SJSA1 (cell line): ENCODE measurements around the gene GRIK5. TPM values are rescaled to one million over a fixed set of nuclear protein-coding genes. Genes with fewer than 3 reads are reported as not detected.

ENCODE experiments used
- DNase-seq, 2 experiments: peaks; one replicate each; pipeline ENCODE4 v3.0.0-alpha.2; 2015 to 2020; ENCODE audit warnings: low spot score in 2 of 2, low read depth in 1 of 2
- H3K27ac ChIP-seq: fragments of 250-450 bp; sonication (Bioruptor Pico); 2 replicates; pipeline ENCODE4 v1.5.1; 2020; ENCODE audit warnings: mild to moderate bottlenecking, moderate library complexity
- H3K27me3 ChIP-seq: fragments of 250-450 bp; sonication (Bioruptor Pico); replicated peaks from 2 replicates; pipeline ENCODE4 v1.5.1; 2020; ENCODE audit warnings: mild to moderate bottlenecking, moderate library complexity
- H3K36me3 ChIP-seq: fragments of 250-450 bp; sonication (Bioruptor Pico); 2 replicates; pipeline ENCODE4 v1.5.1; 2020; ENCODE audit warnings: mild to moderate bottlenecking
- H3K4me1 ChIP-seq: fragments of 250-450 bp; sonication (Bioruptor Pico); replicated peaks from 2 replicates; pipeline ENCODE4 v1.6.1; 2021; ENCODE audit warnings: mild to moderate bottlenecking
- H3K4me3 ChIP-seq: fragments of 250-450 bp; sonication (Bioruptor Pico); 2 replicates; pipeline ENCODE4 v1.5.1; 2020; ENCODE audit warnings: mild to moderate bottlenecking
- H3K9me3 ChIP-seq: fragments of 250-450 bp; sonication (Bioruptor Pico); replicated peaks from 2 replicates; pipeline ENCODE4 v1.5.1; 2020; ENCODE audit warnings: mild to moderate bottlenecking
- total RNA-seq: library from RNA; depleted of rRNA; stranded (reverse); fragments of >200 nt; shearing (Covaris generic); gene quantifications from 2 replicates; pipeline ENCODE4 v1.2.3, GENCODE V29; 2014; rRNA removed

Gene GRIK5
- total RNA-seq, 1 experiment from 2014 or later: not detected

DNA sequence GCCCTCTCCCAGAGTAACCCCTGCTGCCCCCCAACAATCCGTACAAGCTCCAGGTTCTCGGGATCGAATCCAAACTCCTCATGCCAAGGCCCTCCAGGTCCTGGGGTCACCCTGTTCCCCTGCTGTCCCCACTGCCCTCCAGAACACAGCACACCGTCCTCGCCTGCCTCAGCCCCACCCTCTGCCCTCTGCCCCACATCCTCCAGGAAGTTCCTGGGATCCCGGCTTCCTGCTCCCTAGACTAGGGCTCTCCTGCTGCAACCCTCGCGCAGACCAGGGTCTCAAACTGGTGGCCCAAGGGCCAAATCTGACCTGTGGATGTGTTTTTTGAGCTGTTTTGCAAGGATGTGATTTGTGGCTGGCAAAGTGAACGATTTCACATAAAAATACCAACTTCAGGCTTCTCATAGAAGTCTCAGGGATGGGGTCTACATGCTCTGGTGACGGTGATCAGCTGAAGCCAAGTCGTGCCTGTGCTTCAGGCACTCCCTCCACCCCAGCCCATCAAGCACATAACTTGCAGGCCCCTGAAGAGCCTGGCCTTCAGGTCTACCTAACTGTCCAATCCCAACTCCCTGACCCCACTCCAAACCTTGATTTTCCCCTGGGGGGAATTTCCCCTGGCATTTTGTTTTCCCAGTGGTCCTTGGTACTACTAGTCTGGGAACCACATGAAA lies 112.7 kb downstream of the GRIK5 start:
- Histone ChIP-seq H3K27me3 (no peaks in the 10 kb centered on the region), H3K9me3 (no peaks in the 10 kb centered on the region), H3K36me3 (no peaks in the 10 kb centered on the region), H3K4me3 (no peak overlapping the region), H3K27ac (no peak overlapping the region), H3K4me1 (peaks cover 9% of the 10 kb centered on the region)
- DNase-seq: no peak

GRCh38 chr19:41956621-41957020 lies 113.4 kb downstream of the GRIK5 start:
- Histone ChIP-seq H3K27ac (no peak overlapping the region), H3K4me1 (peaks cover 9% of the 10 kb centered on the region)

DNA sequence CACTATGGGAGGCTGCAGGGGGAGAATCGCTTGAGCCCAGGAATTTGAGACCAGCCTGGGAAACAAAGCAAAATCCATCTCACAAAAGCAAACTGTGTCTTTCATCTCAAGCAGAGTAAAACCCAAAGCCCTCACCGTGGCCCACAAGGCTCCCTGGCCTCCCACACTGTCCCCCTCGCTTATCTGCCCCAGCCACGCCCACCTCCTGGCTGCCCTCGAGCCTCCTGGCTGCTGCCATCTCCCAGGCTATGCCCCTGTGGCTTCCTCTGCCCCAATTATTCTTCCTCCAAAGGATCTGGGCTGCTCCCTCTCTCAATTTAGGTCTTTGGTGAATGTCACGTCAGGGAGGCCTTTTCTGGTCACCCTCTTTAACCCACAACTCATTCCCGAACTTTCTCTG lies 114.5 kb downstream of the GRIK5 start:
- Histone ChIP-seq H3K4me3 (no peak overlapping the region), H3K9me3 (no peaks in the 10 kb centered on the region), H3K27ac (no peak overlapping the region), H3K4me1 (peaks cover 9% of the 10 kb centered on the region), H3K36me3 (no peaks in the 10 kb centered on the region), H3K27me3 (no peaks in the 10 kb centered on the region)
- no peak for DNase-seq

More at GRCh38 chr19:41956621-41957020, 113.4 kb downstream of the GRIK5 start:
- DNase-seq: no peak
- Histone ChIP-seq H3K9me3 (no peaks in the 10 kb centered on the region), H3K27me3 (no peaks in the 10 kb centered on the region), H3K4me3 (no peak overlapping the region), H3K36me3 (no peaks in the 10 kb centered on the region)

- H3K4me3 ChIP-seq: no peak overlapping the region
- H3K9me3 ChIP-seq: no peaks in the 10 kb centered on the region
- no peaks in the 10 kb centered on the region for H3K36me3 ChIP-seq
- H3K27ac ChIP-seq: no peak overlapping the region
- no peaks in the 10 kb centered on the region for H3K4me1 ChIP-seq
- H3K27me3 ChIP-seq: no peaks in the 10 kb centered on the region
- DNase-seq: peak; percentile 63 to 80
Observed at GRCh38 chr19:41951686-41952172, 118.3 kb downstream of the GRIK5 start.

Other genes starting within 250 kb of the GRIK5 start
- not detected in 2 replicates for gene LYPD4, start 225.5 kb downstream of the GRIK5 start, total RNA-seq
- gene DMRTC2, start 225.2 kb downstream of the GRIK5 start, total RNA-seq: not detected in 2 replicates
- gene RPS19, start 210.0 kb downstream of the GRIK5 start, total RNA-seq: 1,363 and 2,314 TPM in 2 replicates
- 0.24 and 0.69 TPM in 2 replicates for gene CD79A, start 192.9 kb downstream of the GRIK5 start, total RNA-seq
- gene ARHGEF1, start 187.0 kb downstream of the GRIK5 start, total RNA-seq: 44.5 and 44.9 TPM in 2 replicates
- gene ERFL, start 141.8 kb downstream of the GRIK5 start, total RNA-seq: not detected in 2 replicates
- 115 and 161 TPM in 2 replicates for gene RABAC1, start 110.9 kb downstream of the GRIK5 start, total RNA-seq
- gene ATP1A3, start 76.0 kb downstream of the GRIK5 start, total RNA-seq: not detected in 2 replicates
- gene ZNF574, start 6.0 kb upstream of the GRIK5 start, total RNA-seq: 20.6 and 23.0 TPM in 2 replicates
- gene POU2F2, start 62.2 kb upstream of the GRIK5 start, total RNA-seq: 0.05 TPM in 1 of 2 replicates, not detected in the other
- gene DEDD2, start 147.5 kb upstream of the GRIK5 start, total RNA-seq: 15.9 and 16.9 TPM in 2 replicates
- gene ZNF526, start 150.1 kb upstream of the GRIK5 start, total RNA-seq: 5.0 and 10.5 TPM in 2 replicates
- 23.2 and 26.7 TPM in 2 replicates for gene GSK3A, start 172.4 kb upstream of the GRIK5 start, total RNA-seq
- gene ERF, start 184.9 kb upstream of the GRIK5 start, total RNA-seq: 11.0 and 32.6 TPM in 2 replicates
- gene CIC, start 199.0 kb upstream of the GRIK5 start, total RNA-seq: 13.0 and 21.5 TPM in 2 replicates
- gene PRR19, start 231.9 kb upstream of the GRIK5 start, total RNA-seq: 0.55 and 2.5 TPM in 2 replicates
- 17.9 and 23.0 TPM in 2 replicates for gene PAFAH1B3, start 232.4 kb upstream of the GRIK5 start, total RNA-seq
- not detected in 2 replicates for gene TMEM145, start 243.1 kb upstream of the GRIK5 start, total RNA-seq